HG02759 (cell line): Measurements from ENCODE around the gene CD48.
A peak's percentile ranks its signal among the peaks of the same experiment; 100 is the strongest.
"Not testable (repeated sequence)": the region's sequence is repeated elsewhere in the genome, so short reads cannot be mapped to it uniquely, and the experiment has no call there.

Source experiments
- ATAC-seq: cut with Tn5 transposase; IDR thresholded peaks from one replicate; pipeline ENCODE4 v1.9.1; 2021; ENCODE audit warnings: mild to moderate bottlenecking, moderate library complexity; ENCODE audit not compliant: unreplicated experiment

CD48 gene

DNA sequence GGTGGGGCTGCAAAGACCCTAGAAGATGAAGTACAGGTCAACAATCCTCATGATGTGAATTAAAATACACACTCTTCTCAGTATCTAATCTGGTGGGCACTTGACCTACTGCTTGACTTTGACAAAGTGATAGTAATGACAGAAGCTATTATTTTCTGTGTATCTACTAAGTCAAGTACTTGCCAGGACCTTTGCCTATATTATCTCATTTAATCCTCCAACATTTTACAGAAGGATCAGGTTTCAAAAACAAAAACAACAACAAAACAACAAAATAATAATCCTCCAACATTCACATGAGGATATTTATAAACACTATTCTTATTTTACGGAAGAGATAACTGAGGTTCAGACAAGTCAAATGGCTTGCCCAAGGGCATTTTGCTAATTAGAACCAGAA, 4.4 kb upstream of the CD48 start:
- no peak for ATAC-seq

DNA sequence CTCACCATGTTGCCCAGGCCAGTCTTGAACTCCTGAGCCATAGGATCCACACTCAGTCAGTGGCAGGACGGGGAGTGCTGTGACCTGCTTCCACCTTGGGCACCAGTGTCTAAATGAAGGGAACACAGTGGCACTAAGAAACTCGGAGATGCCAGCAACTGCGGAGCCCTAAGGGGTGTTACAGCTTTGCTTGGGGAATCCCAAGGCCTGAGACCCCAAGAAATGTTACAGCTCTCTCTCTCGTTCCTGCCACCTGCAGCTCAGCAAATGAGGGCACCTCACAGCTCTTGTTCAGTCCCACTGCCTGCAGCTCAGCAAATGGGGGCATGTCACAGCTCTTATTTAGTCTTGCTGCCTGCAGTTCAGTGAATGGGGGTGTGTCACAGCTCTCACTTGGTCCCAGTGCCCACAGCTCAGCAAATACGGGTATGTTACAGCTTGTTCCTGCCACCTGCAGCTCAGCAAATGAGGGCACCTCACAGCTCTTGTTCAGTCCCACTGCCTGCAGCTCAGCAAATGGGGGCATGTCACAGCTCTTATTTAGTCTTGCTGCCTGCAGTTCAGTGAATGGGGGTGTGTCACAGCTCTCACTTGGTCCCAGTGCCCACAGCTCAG, 2.5 kb upstream of the CD48 start:
- ATAC-seq = not testable (repeated sequence)

DNA sequence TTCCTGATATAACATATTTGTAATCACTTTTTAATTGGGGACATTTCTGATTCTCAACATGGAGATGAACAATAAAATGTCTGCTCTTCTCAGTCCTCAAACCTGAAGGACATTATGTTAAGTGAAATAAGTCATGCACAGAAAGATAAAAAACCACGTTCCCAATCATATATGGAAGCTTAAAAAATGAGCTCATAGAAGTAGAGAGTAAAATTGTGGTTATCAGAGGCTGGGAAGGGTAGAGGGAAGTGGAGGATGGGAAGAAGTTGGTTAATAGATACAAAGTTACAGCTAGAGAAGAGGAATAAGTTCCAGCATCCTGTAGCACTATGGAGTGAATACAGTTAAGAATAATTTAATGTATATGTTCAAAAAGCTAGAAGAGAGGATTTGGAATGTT, 1.5 kb upstream of the CD48 start:
- ATAC-seq = no peak

- not testable (repeated sequence) for ATAC-seq
These were observed 981 bp upstream of the CD48 start for GRCh38 chr1:160712525-160713080.

DNA sequence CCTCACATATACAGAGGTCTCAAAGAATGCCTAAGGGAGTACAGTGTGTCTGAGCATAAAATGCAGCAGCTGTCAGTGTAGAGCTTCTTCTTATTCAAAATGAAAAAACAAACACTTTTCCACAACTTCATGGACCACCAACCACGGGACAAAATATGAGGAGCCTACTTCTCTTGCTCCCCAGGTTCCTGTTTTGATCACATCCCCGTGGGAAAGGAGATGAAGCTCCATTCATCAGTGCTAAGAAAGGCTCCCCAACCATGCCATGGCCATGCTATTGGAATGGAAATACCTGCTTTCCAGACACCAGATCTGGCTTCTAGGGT, 383 bp downstream of the CD48 start:
- no peak for ATAC-seq

- no peak for ATAC-seq
These were observed 937 bp downstream of the CD48 start for GRCh38 chr1:160710517-160711252.

GRCh38 chr1:160709715-160710114, 1.9 kb downstream of the CD48 start:
- ATAC-seq = no peak

GRCh38 chr1:160708801-160709200, 2.8 kb downstream of the CD48 start:
- ATAC-seq = peak; percentile 41

DNA sequence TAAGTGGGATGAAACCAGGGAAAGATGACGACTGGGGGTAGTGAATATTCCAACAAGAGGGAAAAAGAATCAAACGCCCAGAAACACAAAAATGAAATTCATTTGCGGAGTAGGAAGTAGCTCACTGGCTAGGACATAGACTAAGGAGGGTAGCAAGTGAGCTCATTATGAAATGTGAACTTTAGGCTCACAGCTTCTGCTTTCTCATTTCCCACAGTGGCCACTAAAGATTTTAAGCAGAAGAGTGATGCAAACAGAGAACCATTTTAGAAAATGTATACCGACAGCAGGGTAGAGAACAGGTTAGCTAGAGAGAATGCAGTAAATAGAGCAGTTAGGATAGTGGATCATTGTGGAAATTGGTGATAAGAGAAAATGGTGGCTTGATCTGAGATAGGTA, 3.5 kb downstream of the CD48 start:
- ATAC-seq = peak; percentile 20

- no peak for ATAC-seq
These were observed 4.2 kb downstream of the CD48 start for GRCh38 chr1:160707236-160708064.

- ATAC-seq = no peak
These were observed 4.9 kb downstream of the CD48 start for GRCh38 chr1:160706526-160707235.

DNA sequence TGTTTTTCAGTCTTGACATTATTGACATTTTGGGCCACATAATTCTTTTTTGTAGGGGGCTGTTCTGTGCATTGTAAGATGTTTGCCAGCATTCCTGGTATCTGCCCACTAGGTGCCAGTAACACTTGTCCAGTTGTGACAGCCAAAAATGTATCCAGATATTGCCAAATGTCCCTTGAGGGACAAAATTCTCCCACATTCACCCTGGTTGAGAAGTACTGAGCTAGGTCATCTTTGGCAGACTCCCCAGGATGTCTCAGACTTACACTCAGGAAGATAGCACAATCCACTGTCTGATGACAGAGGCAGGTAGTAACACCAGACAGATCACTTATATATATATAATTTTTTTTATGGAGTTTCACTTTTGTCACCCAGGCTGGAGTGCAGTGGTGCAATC, 5.9 kb downstream of the CD48 start:
- no peak for ATAC-seq

GRCh38 chr1:160705212-160705621, 6.4 kb downstream of the CD48 start:
- not testable (repeated sequence) for ATAC-seq

- ATAC-seq = no peak
These were observed 7.4 kb downstream of the CD48 start for GRCh38 chr1:160704250-160704649.

DNA sequence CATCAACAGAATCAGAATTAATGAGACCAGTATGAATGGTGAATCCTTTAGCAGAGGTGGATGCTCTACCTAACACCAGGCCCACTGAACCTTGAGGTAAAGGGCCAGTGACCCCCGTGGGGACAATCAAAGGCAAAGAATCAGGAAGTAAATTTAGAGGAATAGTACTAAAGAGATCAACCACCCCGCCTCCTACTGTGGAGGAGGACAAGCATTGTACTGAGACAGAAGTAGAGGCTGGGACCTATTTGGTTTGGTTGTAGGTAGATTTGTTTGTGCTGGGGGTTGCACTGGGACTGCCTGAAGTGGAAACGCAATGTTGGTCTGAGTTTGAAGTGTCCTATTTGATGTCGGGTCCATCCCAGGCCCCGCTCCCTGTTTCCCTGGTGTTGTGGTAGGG, 9.5 kb downstream of the CD48 start:
- no peak for ATAC-seq

GRCh38 chr1:160692390-160692789, 19.2 kb downstream of the CD48 start:
- not testable (repeated sequence) for ATAC-seq

DNA sequence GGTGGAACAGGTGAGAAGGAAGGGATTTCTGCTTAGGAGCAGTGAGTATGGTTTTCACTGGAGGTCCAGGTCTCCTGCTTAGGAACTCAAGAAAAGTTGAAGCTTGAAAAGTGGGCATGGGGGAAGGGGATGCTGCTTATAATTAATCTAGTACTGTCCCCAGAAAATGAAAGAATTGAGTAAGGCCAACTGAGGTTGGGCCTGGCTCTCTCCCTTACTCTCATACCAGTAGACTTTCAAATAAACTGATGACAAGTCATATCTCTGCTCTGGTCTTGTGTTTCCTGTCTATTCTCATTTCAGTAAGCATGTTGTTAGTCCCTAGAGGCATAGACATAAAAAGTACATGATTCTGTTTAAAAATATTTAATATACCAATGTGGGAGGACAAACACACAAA, 26.4 kb downstream of the CD48 start:
- peak; percentile 46 for ATAC-seq

GRCh38 chr1:160682983-160683865, 28.4 kb downstream of the CD48 start:
- no peak for ATAC-seq

DNA sequence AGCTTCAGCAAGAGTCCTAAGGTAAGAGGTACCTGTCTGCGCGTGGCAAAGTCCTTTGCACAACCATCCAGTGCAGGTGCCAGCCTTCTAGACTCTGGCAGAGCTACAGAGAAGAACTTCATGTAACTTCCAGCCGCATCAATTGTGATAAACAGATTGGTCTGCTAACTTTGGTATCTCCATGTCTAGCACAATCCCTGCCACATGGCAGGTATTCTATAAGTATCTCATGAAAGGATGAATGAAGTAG, 29.8 kb downstream of the CD48 start:
- no peak for ATAC-seq
